H9 (cell line): Measurements from ENCODE around the gene CRY2. TPM values are rescaled to one million over a fixed set of nuclear protein-coding genes. Genes with fewer than 3 reads are reported as not detected.

Experiments
- DNase-seq: peaks from one replicate; pipeline ENCODE4 v3.0.0-alpha.2; 2017
- H2AFZ ChIP-seq: one replicate; pipeline ENCODE4 v1.6.1; 2013; ENCODE audit warnings: mild to moderate bottlenecking, low read length, control low read depth, moderate library complexity
- H2AK5ac ChIP-seq: 2 replicates; pipeline ENCODE4 v1.6.1; 2013; ENCODE audit warnings: low read length, control low read depth, mixed read lengths; ENCODE audit not compliant: insufficient read length
- H2BK120ac ChIP-seq: one replicate; pipeline ENCODE4 v1.6.1; 2013; ENCODE audit warnings: low read depth, mild to moderate bottlenecking, low read length, control low read depth, inconsistent platforms; ENCODE audit not compliant: poor library complexity, severe bottlenecking
- H2BK12ac ChIP-seq: 2 replicates; pipeline ENCODE4 v1.6.1; 2013; ENCODE audit warnings: low read length, control low read depth, mixed read lengths, low read depth; ENCODE audit not compliant: insufficient read length
- H2BK15ac ChIP-seq: 2 replicates; pipeline ENCODE4 v1.6.1; 2013; ENCODE audit warnings: low read depth, low read length, control low read depth
- H2BK20ac ChIP-seq: one replicate; pipeline ENCODE4 v1.6.1; 2013; ENCODE audit warnings: low read depth, mild to moderate bottlenecking, low read length, control low read depth, inconsistent platforms; ENCODE audit not compliant: poor library complexity, severe bottlenecking
- H2BK5ac ChIP-seq: 2 replicates; pipeline ENCODE4 v1.6.1; 2013; ENCODE audit warnings: low read length, control low read depth, mixed read lengths; ENCODE audit not compliant: insufficient read length
- H3K14ac ChIP-seq: 2 replicates; pipeline ENCODE4 v1.6.1; 2013; ENCODE audit warnings: low read length, control low read depth; ENCODE audit not compliant: insufficient read depth
- H3K18ac ChIP-seq: 2 replicates; pipeline ENCODE4 v1.6.1; 2013; ENCODE audit warnings: low read depth, mild to moderate bottlenecking, mixed read lengths, low read length, control low read depth; ENCODE audit not compliant: insufficient read length
- H3K23ac ChIP-seq: 2 replicates; pipeline ENCODE4 v1.6.1; 2013; ENCODE audit warnings: low read length, control low read depth, mixed read lengths, low read depth; ENCODE audit not compliant: insufficient read length
- H3K23me2 ChIP-seq: 2 replicates; pipeline ENCODE4 v1.6.1; 2013; ENCODE audit warnings: low read depth, mild to moderate bottlenecking, mixed read lengths, low read length, control low read depth; ENCODE audit not compliant: insufficient read length, poor library complexity, severe bottlenecking
- H3K27ac ChIP-seq: 2 replicates; pipeline ENCODE4 v1.5.1; 2013; ENCODE audit warnings: low read length, control low read depth, mixed read lengths, low read depth; ENCODE audit not compliant: insufficient read length
- H3K27me3 ChIP-seq: 2 replicates; pipeline ENCODE4 v1.6.1; 2013; ENCODE audit warnings: low read length, control low read depth, inconsistent platforms; ENCODE audit not compliant: insufficient read depth
- H3K4ac ChIP-seq: 2 replicates; pipeline ENCODE4 v1.6.1; 2013; ENCODE audit warnings: low read depth, mild to moderate bottlenecking, control low read depth, inconsistent platforms, low read length, moderate library complexity
- H3K4me1 ChIP-seq: 2 replicates; pipeline ENCODE4 v1.6.1; 2013; ENCODE audit warnings: low read length, control low read depth, inconsistent platforms; ENCODE audit not compliant: insufficient read depth
- H3K4me2 ChIP-seq: 2 replicates; pipeline ENCODE4 v1.6.1; 2013; ENCODE audit warnings: low read length, control low read depth, mixed read lengths; ENCODE audit not compliant: insufficient read length, insufficient read depth
- H3K56ac ChIP-seq: 2 replicates; pipeline ENCODE4 v1.6.1; 2013; ENCODE audit warnings: low read depth, mild to moderate bottlenecking, mixed read lengths, low read length, control low read depth; ENCODE audit not compliant: insufficient read length
- H3K79me1 ChIP-seq: 2 replicates; pipeline ENCODE4 v1.6.1; 2013; ENCODE audit warnings: low read depth, mild to moderate bottlenecking, moderate library complexity, low read length, control low read depth, inconsistent platforms; ENCODE audit not compliant: insufficient read depth, poor library complexity, severe bottlenecking
- H3K79me2 ChIP-seq: 2 replicates; pipeline ENCODE4 v1.6.1; 2013; ENCODE audit warnings: low read length, control low read depth, inconsistent platforms; ENCODE audit not compliant: insufficient read depth
- H3K9ac ChIP-seq: 2 replicates; pipeline ENCODE4 v1.6.1; 2013; ENCODE audit warnings: low read length, control low read depth, mixed read lengths; ENCODE audit not compliant: insufficient read length; ENCODE audit errors: extremely low read depth
- H3K9me3 ChIP-seq: one replicate; pipeline ENCODE4 v1.6.1; 2013; ENCODE audit warnings: low read depth, low read length, inconsistent platforms; ENCODE audit not compliant: control insufficient read depth
- H3T11ph ChIP-seq: one replicate; pipeline ENCODE4 v1.6.1; 2013; ENCODE audit warnings: mild to moderate bottlenecking, low read length, control low read depth, inconsistent platforms
- H4K20me1 ChIP-seq: one replicate; pipeline ENCODE4 v1.6.1; 2013; ENCODE audit not compliant: control insufficient read depth, insufficient read length, insufficient read depth
- H4K5ac ChIP-seq: 2 replicates; pipeline ENCODE4 v1.6.1; 2013; ENCODE audit warnings: low read depth, mild to moderate bottlenecking, mixed read lengths, low read length, control low read depth; ENCODE audit not compliant: insufficient read length
- H4K8ac ChIP-seq: replicated peaks from 2 replicates; pipeline ENCODE4 v1.6.1; 2013; ENCODE audit warnings: low read length, control low read depth, mixed read lengths, low read depth; ENCODE audit not compliant: insufficient read length
- H4K91ac ChIP-seq: 2 replicates; pipeline ENCODE4 v1.6.1; 2013; ENCODE audit warnings: low read depth, mild to moderate bottlenecking, moderate library complexity, mixed read lengths, low read length, control low read depth; ENCODE audit not compliant: insufficient read length
- H3K27ac Mint-ChIP-seq, 3 experiments: 2 replicates in 2 of 3; 3 replicates in 1 of 3; pipeline ENCODE4 v1.8.0; 2020 to 2021; ENCODE audit warnings: mixed read lengths in 3 of 3, mild to moderate bottlenecking in 1 of 3, moderate library complexity in 1 of 3
- H3K27me3 Mint-ChIP-seq: 2 replicates; pipeline ENCODE4 v1.8.0; 2021; ENCODE audit warnings: low read depth, mild to moderate bottlenecking, moderate library complexity, mixed read lengths
- H3K36me3 Mint-ChIP-seq, 3 experiments: 2 replicates in 2 of 3; 3 replicates in 1 of 3; pipeline ENCODE4 v1.8.0; 2020 to 2021; ENCODE audit warnings: low read depth in 3 of 3, mixed read lengths in 3 of 3; ENCODE audit not compliant: insufficient read depth in 1 of 3
- H3K4me1 Mint-ChIP-seq, 2 experiments: 2 replicates each; pipeline ENCODE4 v1.8.0; 2020; ENCODE audit warnings: mixed read lengths in 2 of 2
- H3K4me3 Mint-ChIP-seq, 2 experiments: 2 replicates in 1 of 2; 3 replicates in 1 of 2; pipeline ENCODE4 v1.8.0; 2020 to 2021; ENCODE audit warnings: mild to moderate bottlenecking in 2 of 2, mixed read lengths in 2 of 2, moderate library complexity in 1 of 2
- H3K9me3 Mint-ChIP-seq, 2 experiments: 2 replicates in 1 of 2; 3 replicates in 1 of 2; pipeline ENCODE4 v1.8.0; 2020; ENCODE audit warnings: mild to moderate bottlenecking in 2 of 2, mixed read lengths in 2 of 2, moderate library complexity in 1 of 2
- CTCF ChIP-seq: fragments of 200-600 bp; sonication (generic); conservative IDR thresholded peaks from 3 replicates; pipeline ENCODE4 v1.8.0; 2021; ENCODE audit warnings: antibody characterized with exemption, mild to moderate bottlenecking
- WGBS: extraction: QIAGEN DNeasy Blood & Tissue Kit; methylation state at CpG from one replicate; pipeline ENCODE4 v1.1.7; 2013; ENCODE audit warnings: missing lambda C conversion rate, low lambda C conversion rate, mixed read lengths; ENCODE audit not compliant: insufficient read length; ENCODE audit errors: extremely low coverage; 5-methylcytosine and 5-hydroxymethylcytosine counted together
- total RNA-seq: library from RNA; stranded (reverse); gene quantifications from 2 replicates; pipeline ENCODE4 v1.2.1, GENCODE V29; 2021

The CRY2 gene
- total RNA-seq, 1 experiment from 2014 or later = 14.4 TPM

DNA sequence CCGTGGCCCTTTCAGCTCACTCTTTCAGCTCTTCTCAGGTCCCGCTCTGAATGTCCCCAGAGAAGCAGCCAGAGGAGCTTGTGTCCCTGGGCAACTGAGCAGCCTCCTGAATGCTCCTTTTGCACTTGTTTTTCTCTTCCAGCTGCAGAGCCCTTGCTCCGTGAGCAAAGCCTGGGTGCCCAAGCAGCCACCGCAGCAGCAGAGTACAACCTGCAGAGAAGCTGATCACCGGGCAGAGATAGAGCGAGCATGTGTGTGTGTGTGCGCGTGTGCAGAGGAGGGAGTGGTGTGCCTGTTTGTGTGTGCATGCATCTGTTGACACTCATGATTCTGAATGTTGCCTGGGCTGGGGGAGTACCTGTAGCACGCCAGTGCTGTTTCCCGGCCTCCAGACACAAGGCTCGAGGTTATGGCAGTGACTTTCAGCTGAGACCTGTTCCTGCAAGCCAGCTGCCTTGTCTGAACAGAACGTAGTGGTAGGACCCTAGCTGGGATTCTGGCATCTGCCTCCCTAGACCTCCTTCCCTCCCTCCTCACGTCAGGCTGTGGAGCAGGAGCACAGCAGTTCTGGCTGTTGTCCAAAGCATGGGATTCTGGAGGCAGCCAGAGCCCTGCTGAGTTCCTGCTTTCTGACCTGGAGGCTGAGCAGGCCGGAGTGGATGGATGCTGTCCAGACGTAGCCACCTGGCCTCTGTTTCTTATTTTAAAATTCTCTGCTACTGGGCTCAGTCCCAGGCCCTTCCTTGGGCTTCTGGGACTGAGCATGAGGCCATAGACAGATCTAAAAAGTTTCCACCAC lies 33.7 kb downstream of the CRY2 start:
- no peak for TF ChIP-seq CTCF
- no peak overlapping the region for H3K14ac ChIP-seq

More for the DNA sequence above, 33.7 kb downstream of the CRY2 start:
- no peak overlapping the region for H3K23ac ChIP-seq
- Mint-ChIP-seq H3K4me1 (peaks cover 14 to 19% of the 10 kb centered on the region in 2 experiments), H3K9me3 (no peaks in the 10 kb centered on the region), H3K27me3 (peaks cover 10% of the 10 kb centered on the region), H3K4me3 (no peak overlapping the region), H3K36me3 (peaks cover 0 to 10% (median 1%) of the 10 kb centered on the region in 3 experiments; a peak in 3 of 7 replicates), H3K27ac (no peak overlapping the region; a peak in 1 of 7 replicates)
- H2BK120ac ChIP-seq = no peak overlapping the region
- no peak overlapping the region for H3K18ac ChIP-seq
- no peak overlapping the region for H4K91ac ChIP-seq
- no peak overlapping the region for H3K9ac ChIP-seq
- no peak overlapping the region for H2BK15ac ChIP-seq
- H3T11ph ChIP-seq = no peak overlapping the region
- H3K79me2 ChIP-seq = no peaks in the 10 kb centered on the region
- WGBS = no CpG with 5 or more reads among the region's 15 CpGs
- H3K27ac ChIP-seq = no peak overlapping the region
- H4K8ac ChIP-seq = no peak overlapping the region
- no peak overlapping the region for H4K5ac ChIP-seq
- H2AFZ ChIP-seq = no peak overlapping the region
- no peak overlapping the region for H2BK12ac ChIP-seq
- no peaks in the 10 kb centered on the region for H3K27me3 ChIP-seq
- no peak overlapping the region for H2AK5ac ChIP-seq
- no peaks in the 10 kb centered on the region for H4K20me1 ChIP-seq
- H3K9me3 ChIP-seq = no peaks in the 10 kb centered on the region
- DNase-seq = no peak
- no peak overlapping the region for H3K56ac ChIP-seq
- no peaks in the 10 kb centered on the region for H3K23me2 ChIP-seq
- H3K4ac ChIP-seq = no peak overlapping the region
- H2BK5ac ChIP-seq = no peak overlapping the region
- peaks cover 2% of the 10 kb centered on the region; the same call in 1 of the 2 replicates for H3K4me1 ChIP-seq
- no peak overlapping the region for H2BK20ac ChIP-seq
- H3K4me2 ChIP-seq = no peak overlapping the region
- no peaks in the 10 kb centered on the region for H3K79me1 ChIP-seq
